Measurements from ENCODE around the gene DDX46.
"Not testable (repeated sequence)": the region's sequence is repeated elsewhere in the genome, so short reads cannot be mapped to it uniquely, and the experiment has no call there.

Gene DDX46, protein sequence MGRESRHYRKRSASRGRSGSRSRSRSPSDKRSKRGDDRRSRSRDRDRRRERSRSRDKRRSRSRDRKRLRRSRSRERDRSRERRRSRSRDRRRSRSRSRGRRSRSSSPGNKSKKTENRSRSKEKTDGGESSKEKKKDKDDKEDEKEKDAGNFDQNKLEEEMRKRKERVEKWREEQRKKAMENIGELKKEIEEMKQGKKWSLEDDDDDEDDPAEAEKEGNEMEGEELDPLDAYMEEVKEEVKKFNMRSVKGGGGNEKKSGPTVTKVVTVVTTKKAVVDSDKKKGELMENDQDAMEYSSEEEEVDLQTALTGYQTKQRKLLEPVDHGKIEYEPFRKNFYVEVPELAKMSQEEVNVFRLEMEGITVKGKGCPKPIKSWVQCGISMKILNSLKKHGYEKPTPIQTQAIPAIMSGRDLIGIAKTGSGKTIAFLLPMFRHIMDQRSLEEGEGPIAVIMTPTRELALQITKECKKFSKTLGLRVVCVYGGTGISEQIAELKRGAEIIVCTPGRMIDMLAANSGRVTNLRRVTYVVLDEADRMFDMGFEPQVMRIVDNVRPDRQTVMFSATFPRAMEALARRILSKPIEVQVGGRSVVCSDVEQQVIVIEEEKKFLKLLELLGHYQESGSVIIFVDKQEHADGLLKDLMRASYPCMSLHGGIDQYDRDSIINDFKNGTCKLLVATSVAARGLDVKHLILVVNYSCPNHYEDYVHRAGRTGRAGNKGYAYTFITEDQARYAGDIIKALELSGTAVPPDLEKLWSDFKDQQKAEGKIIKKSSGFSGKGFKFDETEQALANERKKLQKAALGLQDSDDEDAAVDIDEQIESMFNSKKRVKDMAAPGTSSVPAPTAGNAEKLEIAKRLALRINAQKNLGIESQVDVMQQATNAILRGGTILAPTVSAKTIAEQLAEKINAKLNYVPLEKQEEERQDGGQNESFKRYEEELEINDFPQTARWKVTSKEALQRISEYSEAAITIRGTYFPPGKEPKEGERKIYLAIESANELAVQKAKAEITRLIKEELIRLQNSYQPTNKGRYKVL

GRCh38 chr5:134758504-134759341 is at the start of gene DDX46:
Gene DDX46, plus strand, starts transcription at chr5:134758779. Its CDS starts 160 bp downstream, at chr5:134758939.
- DNase-seq (ENCODE audit: low spot score) = peak; percentile 97

- DNase-seq (ENCODE audit: low spot score) = no peak
Measured at GRCh38 chr5:134714120-134714519, 44.5 kb upstream of the DDX46 start.

DNA sequence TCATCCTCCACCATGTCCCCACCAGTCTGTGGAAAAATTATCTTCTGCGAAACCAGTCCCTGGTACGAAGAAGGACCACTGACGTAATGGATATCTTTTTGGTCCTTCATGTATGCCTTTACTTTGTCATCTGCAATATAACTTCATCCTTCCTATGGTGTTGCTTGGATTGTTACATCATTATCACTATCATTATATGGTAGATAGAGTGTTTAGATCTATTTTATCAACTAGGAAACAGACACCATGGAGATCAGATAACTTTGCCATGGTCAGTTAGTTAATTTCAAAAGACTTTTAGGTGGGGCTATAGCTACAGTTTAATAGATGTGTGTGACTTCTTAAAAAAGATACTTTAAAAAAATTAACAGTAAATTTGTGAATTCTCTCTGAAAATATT is 44.0 kb upstream of the DDX46 start:
- no peak for DNase-seq (ENCODE audit: low spot score)

DNA sequence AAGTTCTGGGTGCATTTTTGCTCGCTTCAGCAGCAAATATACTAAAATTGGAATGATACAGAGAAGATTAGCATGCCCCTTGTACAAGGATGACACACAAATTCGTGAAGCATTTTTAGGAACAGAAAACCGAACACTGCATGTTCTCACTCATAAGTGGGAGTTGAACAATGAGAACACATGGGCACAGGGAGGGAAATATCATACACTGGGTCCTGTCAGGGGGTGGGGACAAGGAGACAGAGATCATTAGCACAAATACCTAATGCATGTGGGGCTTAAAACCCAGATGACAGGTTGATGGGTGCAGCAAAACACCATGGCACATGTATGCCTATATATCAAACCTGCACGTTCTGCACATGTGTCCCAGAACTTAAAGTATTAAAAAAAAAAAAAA is 43.1 kb upstream of the DDX46 start:
- DNase-seq (ENCODE audit: low spot score) = not testable (repeated sequence)

DNA sequence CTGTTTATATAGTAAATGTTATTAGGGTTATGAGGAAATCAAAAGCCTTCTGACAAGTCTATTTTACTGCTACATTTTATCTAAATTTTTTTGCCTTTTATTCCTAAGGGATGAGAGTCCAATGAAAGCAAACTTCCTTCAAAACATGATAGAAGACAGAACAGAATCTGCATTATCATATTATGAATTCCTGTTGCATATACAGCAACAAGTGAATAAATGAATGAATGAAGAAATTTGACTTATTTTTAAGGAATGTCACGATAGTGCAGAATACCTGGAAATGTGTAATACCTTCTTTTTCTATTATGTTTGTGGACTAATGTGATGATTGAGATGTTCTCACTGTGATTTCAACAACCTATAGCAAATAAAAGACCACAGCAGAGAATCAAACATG is 33.7 kb upstream of the DDX46 start:
- no peak for DNase-seq (ENCODE audit: low spot score)

GRCh38 chr5:134732819-134733218 is 25.8 kb upstream of the DDX46 start:
- no peak for DNase-seq (ENCODE audit: low spot score)

DNA sequence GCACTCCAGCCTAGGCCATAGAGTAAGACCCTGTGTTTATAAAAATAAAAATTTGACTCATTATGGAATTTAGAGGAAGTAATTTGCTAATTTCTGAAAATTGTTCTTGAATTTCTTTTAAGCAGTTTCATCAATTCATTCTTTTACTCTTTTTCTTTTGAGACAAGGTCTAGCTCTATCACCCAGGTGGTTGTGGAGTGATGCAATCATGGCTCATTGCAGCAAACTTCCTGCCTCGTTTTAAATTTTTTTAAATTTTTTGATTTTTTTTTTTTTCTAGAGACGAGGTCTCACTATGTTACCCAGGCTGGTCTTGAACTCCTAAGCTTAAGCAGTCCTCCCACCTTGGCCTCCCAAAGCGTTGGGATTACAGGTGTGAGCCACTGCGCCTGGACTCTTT is 23.3 kb upstream of the DDX46 start:
- no peak for DNase-seq (ENCODE audit: low spot score)

- DNase-seq (ENCODE audit: low spot score) = no peak
Measured at GRCh38 chr5:134736173-134736812, 22.3 kb upstream of the DDX46 start.

GRCh38 chr5:134738133-134738962 is 20.2 kb upstream of the DDX46 start, which contains the start of gene CAMLG:
Gene CAMLG, plus strand, starts transcription at chr5:134738548. Its CDS starts 73 bp downstream, at chr5:134738621.
- peak; percentile 99 for DNase-seq (ENCODE audit: low spot score)

- peak; percentile 25 for DNase-seq (ENCODE audit: low spot score)
Measured at GRCh38 chr5:134738963-134739661, 19.5 kb upstream of the DDX46 start.

- DNase-seq (ENCODE audit: low spot score) = no peak
Measured at GRCh38 chr5:134741052-134741451, 17.5 kb upstream of the DDX46 start.

- DNase-seq (ENCODE audit: low spot score) = no peak
Measured at GRCh38 chr5:134742134-134742533, 16.4 kb upstream of the DDX46 start.

DNA sequence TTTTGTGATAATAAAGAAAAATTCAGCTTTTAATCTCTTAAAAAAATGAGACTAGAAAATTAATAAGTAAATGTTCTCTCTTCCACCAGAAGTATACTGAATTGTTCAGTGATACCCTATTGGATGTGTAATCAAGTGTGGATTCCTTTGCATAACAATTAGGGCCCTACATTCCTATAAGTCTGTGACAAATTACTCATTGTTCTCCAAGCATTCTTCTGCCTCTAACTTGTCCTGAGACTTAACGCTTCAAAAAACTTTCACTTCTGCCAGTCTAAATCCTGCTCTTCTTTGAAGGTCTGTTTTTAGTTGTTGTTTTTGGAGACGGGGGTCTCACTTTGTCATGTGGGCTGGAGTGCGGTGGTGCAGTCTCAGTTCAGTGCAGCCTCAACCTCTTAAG is 9.2 kb upstream of the DDX46 start:
- DNase-seq (ENCODE audit: low spot score) = no peak

- DNase-seq (ENCODE audit: low spot score) = no peak
Measured at GRCh38 chr5:134758176-134758503, 439 bp upstream of the DDX46 start.

- not testable (repeated sequence) for DNase-seq (ENCODE audit: low spot score)
Measured at GRCh38 chr5:134767528-134768291, 9.1 kb downstream of the DDX46 start.

DNA sequence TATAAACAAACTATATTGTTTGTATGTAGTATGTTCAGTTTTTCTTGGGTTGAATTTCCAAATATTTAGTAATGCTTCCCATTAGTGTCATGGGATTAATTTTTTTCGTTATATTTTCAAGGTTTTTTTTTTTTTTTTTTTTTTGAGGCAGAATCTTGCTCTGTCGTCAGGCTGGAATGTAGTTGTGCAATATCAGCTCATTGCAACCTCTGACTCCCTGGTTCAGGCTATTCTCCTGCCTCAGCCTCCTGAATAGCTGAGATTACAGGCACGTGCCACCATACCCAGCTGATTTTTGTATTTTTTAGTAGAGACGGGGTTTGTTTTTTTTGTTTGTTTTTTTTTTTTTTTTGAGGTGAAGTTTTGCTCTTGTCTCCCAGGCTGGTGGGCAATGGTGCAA is 10.6 kb downstream of the DDX46 start:
- no peak for DNase-seq (ENCODE audit: low spot score)

GRCh38 chr5:134772461-134773125 is 14.0 kb downstream of the DDX46 start:
- no peak for DNase-seq (ENCODE audit: low spot score)

DNA sequence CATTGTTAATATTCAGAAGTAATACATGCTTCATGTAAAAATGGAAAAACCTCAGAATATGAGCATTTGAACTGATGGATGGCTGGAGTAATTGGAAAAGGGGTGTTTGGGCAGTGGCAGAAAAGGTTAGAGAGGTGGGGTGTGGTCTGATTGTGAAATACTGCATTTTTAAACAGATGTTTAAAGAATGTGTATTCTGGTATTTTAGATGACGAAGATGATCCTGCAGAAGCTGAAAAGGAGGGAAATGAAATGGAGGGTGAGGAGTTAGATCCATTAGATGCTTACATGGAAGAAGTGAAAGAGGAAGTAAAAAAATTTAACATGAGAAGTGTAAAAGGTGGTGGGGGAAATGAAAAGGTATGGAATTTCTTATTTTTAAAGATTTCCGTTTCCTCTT is 18.8 kb downstream of the DDX46 start:
- DNase-seq (ENCODE audit: low spot score) = no peak

Measured in LoVo (cell line).